IgD-negative memory B cell (primary cell): Measurements from ENCODE around the gene MIEF2. TPM values are rescaled to one million over a fixed set of nuclear protein-coding genes. Genes with fewer than 3 reads are reported as not detected.

Experiments
- polyA plus RNA-seq: library from polyadenylated mRNA; unstranded; fragments of 300-500 nt; fragmentation: Illumina TruSeq; gene quantifications from one replicate; pipeline ENCODE4 v1.2.3, GENCODE V29; 2021

Gene MIEF2
- polyA plus RNA-seq, 1 donor from 2014 or later, result 12.3 TPM

Other genes with a start within 250 kb of the MIEF2 start
- gene ATPAF2, start 221.5 kb upstream of the MIEF2 start, polyA plus RNA-seq, result 41.5 TPM
- 7.7 TPM for gene GID4, start 221.3 kb upstream of the MIEF2 start, polyA plus RNA-seq
- 47.8 TPM for gene DRG2, start 172.7 kb upstream of the MIEF2 start, polyA plus RNA-seq
- 0.48 TPM for gene MYO15A, start 151.9 kb upstream of the MIEF2 start, polyA plus RNA-seq
- gene ALKBH5, start 76.8 kb upstream of the MIEF2 start, polyA plus RNA-seq, result 144 TPM
- 0.40 TPM for gene LLGL1, start 35.0 kb upstream of the MIEF2 start, polyA plus RNA-seq
- 150 TPM for gene FLII, start 1.9 kb upstream of the MIEF2 start, polyA plus RNA-seq
- 19.5 TPM for gene TOP3A, start 54.3 kb downstream of the MIEF2 start, polyA plus RNA-seq
- 5.2 TPM for gene SMCR8, start 54.6 kb downstream of the MIEF2 start, polyA plus RNA-seq
- 18.9 TPM for gene SHMT1, start 102.9 kb downstream of the MIEF2 start, polyA plus RNA-seq
- gene EVPLL, start 117.1 kb downstream of the MIEF2 start, polyA plus RNA-seq, result not detected
- not detected for gene LGALS9C, start 216.1 kb downstream of the MIEF2 start, polyA plus RNA-seq